ENCODE results near the gene ZNF777. TPM values are rescaled to one million over a fixed set of nuclear protein-coding genes. Genes with fewer than 3 reads are reported as not detected.

Gene ZNF777
- total RNA-seq, 1 donor: 7.2 TPM

- DNase-seq (ENCODE audit: low read depth): no peak
- no peak for TF ChIP-seq CTCF (IDR thresholded peaks at IDR 0.05; ENCODE audit: insufficient read depth, low read length)
- H3K4me3 ChIP-seq (ENCODE audit: low read depth, low read length): no peak overlapping the region
Observed at GRCh38 chr7:149442924-149443323, 17.9 kb downstream of the ZNF777 start.

GRCh38 chr7:149440222-149440621 is 20.6 kb downstream of the ZNF777 start:
- no peak overlapping the region for H3K4me3 ChIP-seq (ENCODE audit: low read depth, low read length)
- no peak for DNase-seq (ENCODE audit: low read depth)
- TF ChIP-seq CTCF (IDR thresholded peaks at IDR 0.05; ENCODE audit: insufficient read depth, low read length): no peak

GRCh38 chr7:149436358-149436757 is 24.5 kb downstream of the ZNF777 start:
- no peak for TF ChIP-seq CTCF (IDR thresholded peaks at IDR 0.05; ENCODE audit: insufficient read depth, low read length)
- H3K4me3 ChIP-seq (ENCODE audit: low read depth, low read length): no peak overlapping the region
- no peak for DNase-seq (ENCODE audit: low read depth)

- no peak overlapping the region for H3K4me3 ChIP-seq (ENCODE audit: low read depth, low read length)
- no peak for DNase-seq (ENCODE audit: low read depth)
Observed at GRCh38 chr7:149433124-149433523, 27.7 kb downstream of the ZNF777 start.

GRCh38 chr7:149432121-149432691 is 28.7 kb downstream of the ZNF777 start:
- no peak for DNase-seq (ENCODE audit: low read depth)
- no peak for TF ChIP-seq CTCF (IDR thresholded peaks at IDR 0.05; ENCODE audit: insufficient read depth, low read length)
- no peak overlapping the region for H3K4me3 ChIP-seq (ENCODE audit: low read depth, low read length)

More at GRCh38 chr7:149433124-149433523, 27.7 kb downstream of the ZNF777 start:
- TF ChIP-seq CTCF (IDR thresholded peaks at IDR 0.05; ENCODE audit: insufficient read depth, low read length): no peak

GRCh38 chr7:149431486-149432120 is 29.3 kb downstream of the ZNF777 start:
- no peak for DNase-seq (ENCODE audit: low read depth)

More at GRCh38 chr7:149431486-149432120, 29.3 kb downstream of the ZNF777 start:
- TF ChIP-seq CTCF (IDR thresholded peaks at IDR 0.05; ENCODE audit: insufficient read depth, low read length): no peak
- no peak overlapping the region for H3K4me3 ChIP-seq (ENCODE audit: low read depth, low read length)
